IPS DF 4.7 (cell line): ENCODE data around the gene NAALADL1.
A peak's percentile ranks its signal among the peaks of the same experiment; 100 is the strongest.

Experiments used
- DNase-seq: peaks from one replicate; pipeline ENCODE4 v3.0.0-alpha.2; 2013; ENCODE audit warnings: low spot score; ENCODE audit errors: extremely low read depth

Gene NAALADL1

GRCh38 chr11:65058419-65059054 is at the start of gene NAALADL1:
TSS of gene NAALADL1 (minus strand) at chr11:65058553. CDS start at chr11:65058521, 32 bp downstream.
- DNase-seq = no peak

- DNase-seq = no peak
These were observed 49.6 kb upstream of the NAALADL1 start for GRCh38 chr11:65107751-65108468.

GRCh38 chr11:65107078-65107477 is 48.7 kb upstream of the NAALADL1 start:
- DNase-seq = no peak

GRCh38 chr11:65104628-65105027 is 46.3 kb upstream of the NAALADL1 start:
- DNase-seq = no peak

- DNase-seq = no peak
These were observed 45.1 kb upstream of the NAALADL1 start for GRCh38 chr11:65103476-65103875.

- no peak for DNase-seq
These were observed 44.1 kb upstream of the NAALADL1 start for GRCh38 chr11:65102142-65103095.

- no peak for DNase-seq
These were observed 42.5 kb upstream of the NAALADL1 start for GRCh38 chr11:65100674-65101350.

- DNase-seq = no peak
These were observed 38.6 kb upstream of the NAALADL1 start for GRCh38 chr11:65096926-65097325.

GRCh38 chr11:65095974-65096806 is 37.8 kb upstream of the NAALADL1 start, which contains the start of gene VPS51:
TSS of gene VPS51 (plus strand) at chr11:65096214. CDS start at chr11:65096251, 37 bp downstream.
- DNase-seq = peak; percentile 74

GRCh38 chr11:65095427-65095826 is 37.1 kb upstream of the NAALADL1 start:
- DNase-seq = no peak

- no peak for DNase-seq
These were observed 32.3 kb upstream of the NAALADL1 start for GRCh38 chr11:65090628-65091027.

GRCh38 chr11:65089621-65090020 is 31.3 kb upstream of the NAALADL1 start:
- no peak for DNase-seq

GRCh38 chr11:65087827-65088226 is 29.5 kb upstream of the NAALADL1 start:
- DNase-seq = no peak

- no peak for DNase-seq
These were observed 28.9 kb upstream of the NAALADL1 start for GRCh38 chr11:65087216-65087615.

- DNase-seq = no peak
These were observed 28.5 kb upstream of the NAALADL1 start for GRCh38 chr11:65086809-65087208.

GRCh38 chr11:65085446-65085845 is 27.1 kb upstream of the NAALADL1 start:
- no peak for DNase-seq

- DNase-seq = no peak
These were observed 26.4 kb upstream of the NAALADL1 start for GRCh38 chr11:65084598-65085375.

- no peak for DNase-seq
These were observed 25.7 kb upstream of the NAALADL1 start, which contains the start of the genes CDCA5 and ZFPL1 for GRCh38 chr11:65083834-65084597. TSS of gene CDCA5 (minus strand) at chr11:65084040. CDS start at chr11:65083978, 62 bp downstream. TSS of gene ZFPL1 (plus strand) at chr11:65084222. CDS start at chr11:65084699, 477 bp downstream.
